Measurements from ENCODE around the gene ZNF74.
"Not testable (repeated sequence)": the region's sequence is repeated elsewhere in the genome, so short reads cannot be mapped to it uniquely, and the experiment has no call there.

Gene ZNF74

GRCh38 chr22:20366841-20367240 is 27.1 kb upstream of the ZNF74 start:
- H3K27ac Mint-ChIP-seq; H3K4me3 Mint-ChIP-seq; H3K36me3 Mint-ChIP-seq (ENCODE audit: low read depth); H3K27me3 Mint-ChIP-seq; H3K9me3 Mint-ChIP-seq: not testable (repeated sequence)
- peaks cover 19% of the 10 kb centered on the region for H3K4me1 Mint-ChIP-seq (ENCODE audit: low read depth)

GRCh38 chr22:20368875-20369274 is 25.1 kb upstream of the ZNF74 start:
- H3K27ac Mint-ChIP-seq, H3K9me3 Mint-ChIP-seq: not testable (repeated sequence)

GRCh38 chr22:20371687-20372086 is 22.3 kb upstream of the ZNF74 start:
- not testable (repeated sequence) for H3K4me1 Mint-ChIP-seq (ENCODE audit: low read depth); H3K27ac Mint-ChIP-seq; H3K27me3 Mint-ChIP-seq; H3K4me3 Mint-ChIP-seq; H3K9me3 Mint-ChIP-seq; H3K36me3 Mint-ChIP-seq (ENCODE audit: low read depth)

More at GRCh38 chr22:20368875-20369274, 25.1 kb upstream of the ZNF74 start:
- H3K4me1 Mint-ChIP-seq (ENCODE audit: low read depth): peaks cover 16% of the 10 kb centered on the region
- not testable (repeated sequence) for H3K4me3 Mint-ChIP-seq; H3K27me3 Mint-ChIP-seq; H3K36me3 Mint-ChIP-seq (ENCODE audit: low read depth)

- H3K4me3 Mint-ChIP-seq; H3K27me3 Mint-ChIP-seq; H3K36me3 Mint-ChIP-seq (ENCODE audit: low read depth); H3K9me3 Mint-ChIP-seq; H3K4me1 Mint-ChIP-seq (ENCODE audit: low read depth); H3K27ac Mint-ChIP-seq: not testable (repeated sequence)
Observed at GRCh38 chr22:20372406-20372854, 21.5 kb upstream of the ZNF74 start.

- not testable (repeated sequence) for H3K36me3 Mint-ChIP-seq (ENCODE audit: low read depth); H3K27ac Mint-ChIP-seq; H3K4me1 Mint-ChIP-seq (ENCODE audit: low read depth); H3K27me3 Mint-ChIP-seq; H3K4me3 Mint-ChIP-seq; H3K9me3 Mint-ChIP-seq
Observed at GRCh38 chr22:20373195-20373706, 20.7 kb upstream of the ZNF74 start.

GRCh38 chr22:20374130-20374529 is 19.8 kb upstream of the ZNF74 start:
- not testable (repeated sequence) for H3K36me3 Mint-ChIP-seq (ENCODE audit: low read depth); H3K4me3 Mint-ChIP-seq

GRCh38 chr22:20376281-20376680 is 17.7 kb upstream of the ZNF74 start:
- not testable (repeated sequence) for H3K9me3 Mint-ChIP-seq; H3K27me3 Mint-ChIP-seq; H3K36me3 Mint-ChIP-seq (ENCODE audit: low read depth); H3K27ac Mint-ChIP-seq; H3K4me3 Mint-ChIP-seq; H3K4me1 Mint-ChIP-seq (ENCODE audit: low read depth)

More at GRCh38 chr22:20374130-20374529, 19.8 kb upstream of the ZNF74 start:
- not testable (repeated sequence) for H3K27me3 Mint-ChIP-seq; H3K9me3 Mint-ChIP-seq; H3K27ac Mint-ChIP-seq; H3K4me1 Mint-ChIP-seq (ENCODE audit: low read depth)

- not testable (repeated sequence) for H3K27me3 Mint-ChIP-seq; H3K4me1 Mint-ChIP-seq (ENCODE audit: low read depth); H3K9me3 Mint-ChIP-seq; H3K4me3 Mint-ChIP-seq; H3K27ac Mint-ChIP-seq; H3K36me3 Mint-ChIP-seq (ENCODE audit: low read depth)
Observed at GRCh38 chr22:20376983-20377382, 17.0 kb upstream of the ZNF74 start.

- Mint-ChIP-seq H3K4me1 (ENCODE audit: low read depth) (no peaks in the 10 kb centered on the region), H3K4me3 (no peak overlapping the region), H3K9me3 (no peaks in the 10 kb centered on the region), H3K27me3 (no peaks in the 10 kb centered on the region), H3K27ac (no peak overlapping the region), H3K36me3 (ENCODE audit: low read depth) (no peaks in the 10 kb centered on the region)
Observed at GRCh38 chr22:20378110-20378509, 15.8 kb upstream of the ZNF74 start.

GRCh38 chr22:20378684-20379083 is 15.3 kb upstream of the ZNF74 start:
- H3K36me3 Mint-ChIP-seq (ENCODE audit: low read depth); H3K4me3 Mint-ChIP-seq; H3K27ac Mint-ChIP-seq; H3K4me1 Mint-ChIP-seq (ENCODE audit: low read depth); H3K9me3 Mint-ChIP-seq; H3K27me3 Mint-ChIP-seq: not testable (repeated sequence)

GRCh38 chr22:20380486-20380885 is 13.5 kb upstream of the ZNF74 start:
- Mint-ChIP-seq H3K27ac (no peak overlapping the region), H3K4me1 (ENCODE audit: low read depth) (no peaks in the 10 kb centered on the region), H3K4me3 (no peak overlapping the region)

GRCh38 chr22:20383538-20383937 is 10.4 kb upstream of the ZNF74 start:
- Mint-ChIP-seq H3K27ac (no peak overlapping the region), H3K4me1 (ENCODE audit: low read depth) (no peaks in the 10 kb centered on the region), H3K9me3 (no peaks in the 10 kb centered on the region), H3K27me3 (peaks cover 7% of the 10 kb centered on the region), H3K36me3 (ENCODE audit: low read depth) (no peaks in the 10 kb centered on the region), H3K4me3 (no peak overlapping the region)

More at GRCh38 chr22:20380486-20380885, 13.5 kb upstream of the ZNF74 start:
- peaks cover 4% of the 10 kb centered on the region for H3K27me3 Mint-ChIP-seq
- H3K36me3 Mint-ChIP-seq (ENCODE audit: low read depth): no peaks in the 10 kb centered on the region
- no peaks in the 10 kb centered on the region for H3K9me3 Mint-ChIP-seq

- H3K9me3 Mint-ChIP-seq: no peaks in the 10 kb centered on the region
- H3K4me1 Mint-ChIP-seq (ENCODE audit: low read depth): no peaks in the 10 kb centered on the region
- H3K27me3 Mint-ChIP-seq: peaks cover 7% of the 10 kb centered on the region
- H3K36me3 Mint-ChIP-seq (ENCODE audit: low read depth): no peaks in the 10 kb centered on the region
- H3K27ac Mint-ChIP-seq: no peak overlapping the region
- H3K4me3 Mint-ChIP-seq: no peak overlapping the region
Observed at GRCh38 chr22:20384171-20384570, 9.8 kb upstream of the ZNF74 start.

GRCh38 chr22:20384865-20385264 is 9.1 kb upstream of the ZNF74 start:
- peaks cover 7% of the 10 kb centered on the region for H3K27me3 Mint-ChIP-seq
- H3K4me1 Mint-ChIP-seq (ENCODE audit: low read depth): no peaks in the 10 kb centered on the region
- H3K9me3 Mint-ChIP-seq: no peaks in the 10 kb centered on the region
- H3K4me3 Mint-ChIP-seq: no peak overlapping the region
- no peak overlapping the region for H3K27ac Mint-ChIP-seq
- H3K36me3 Mint-ChIP-seq (ENCODE audit: low read depth): no peaks in the 10 kb centered on the region

GRCh38 chr22:20386336-20386735 is 7.6 kb upstream of the ZNF74 start:
- no peak overlapping the region for H3K4me3 Mint-ChIP-seq

GRCh38 chr22:20386972-20387371 is 7.0 kb upstream of the ZNF74 start:
- no peaks in the 10 kb centered on the region for H3K36me3 Mint-ChIP-seq (ENCODE audit: low read depth)
- no peaks in the 10 kb centered on the region for H3K9me3 Mint-ChIP-seq
- no peak overlapping the region for H3K4me3 Mint-ChIP-seq
- H3K27ac Mint-ChIP-seq: no peak overlapping the region
- peaks cover 7% of the 10 kb centered on the region for H3K27me3 Mint-ChIP-seq
- no peaks in the 10 kb centered on the region for H3K4me1 Mint-ChIP-seq (ENCODE audit: low read depth)

More at GRCh38 chr22:20386336-20386735, 7.6 kb upstream of the ZNF74 start:
- Mint-ChIP-seq H3K27me3 (peaks cover 7% of the 10 kb centered on the region), H3K27ac (no peak overlapping the region), H3K36me3 (ENCODE audit: low read depth) (no peaks in the 10 kb centered on the region), H3K9me3 (no peaks in the 10 kb centered on the region), H3K4me1 (ENCODE audit: low read depth) (no peaks in the 10 kb centered on the region)

Data from stimulated activated naive CD8-positive, alpha-beta T cell treated with anti-CD3 and anti-CD28 coated beads, Interleukin-15, Interleukin-2, amounts not matched to agents 100 ng/mL and 50 ng/mL, for 24 hours (primary cell).